A673 (cell line): Measurements from ENCODE around the gene RIIAD1.

Experiments
- EZH2 ChIP-seq: fragments of 200-600 bp; sonication (generic); IDR thresholded peaks from 2 replicates; pipeline ENCODE4 v1.6.1; 2017; ENCODE audit warnings: borderline replicate concordance, low read depth, mild to moderate bottlenecking, mixed read lengths, antibody characterized with exemption, low read length; ENCODE audit not compliant: poor library complexity, severe bottlenecking
- TF ChIP-seq, protein P1 (sequence below): fragments of 300-800, 200-600 bp; sonication (generic); conservative IDR thresholded peaks from 2 replicates; pipeline ENCODE4 v1.5.1; 2017; ENCODE audit warnings: low read depth, mild to moderate bottlenecking, antibody characterized with exemption, low read length, moderate library complexity, mixed read lengths

DNA sequence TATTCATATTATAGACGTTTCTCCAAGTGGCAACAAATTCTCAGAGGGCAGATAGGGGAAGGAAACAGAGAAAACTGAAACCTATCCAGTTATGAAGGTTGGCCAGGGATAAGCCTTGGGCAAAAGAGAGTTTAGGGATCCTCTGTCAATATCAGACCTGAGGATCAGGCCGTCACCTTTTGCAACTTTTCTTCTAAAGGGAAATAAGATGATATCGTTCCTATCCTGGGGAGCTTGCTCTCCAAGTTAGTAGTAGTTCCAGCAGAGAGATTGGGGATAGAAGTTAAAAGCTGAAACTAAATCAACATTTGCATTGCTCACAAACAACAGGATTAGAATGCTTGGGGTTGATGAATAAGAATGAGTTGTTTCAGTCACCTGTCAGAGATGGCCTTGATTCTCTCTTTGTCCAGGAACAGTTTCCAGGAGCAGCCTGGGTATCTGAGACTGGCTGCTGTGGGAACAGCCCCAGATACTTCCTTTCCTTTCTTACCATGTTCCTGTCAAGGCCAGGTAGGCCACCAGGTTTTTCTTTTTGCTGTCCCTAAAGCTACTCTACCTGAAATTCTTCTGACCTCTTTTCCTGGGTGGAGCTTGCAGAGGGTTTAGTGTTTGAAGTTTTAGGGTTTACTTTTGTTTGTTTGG lies 2.5 kb downstream of the RIIAD1 start:
- TF ChIP-seq, protein P1, sequence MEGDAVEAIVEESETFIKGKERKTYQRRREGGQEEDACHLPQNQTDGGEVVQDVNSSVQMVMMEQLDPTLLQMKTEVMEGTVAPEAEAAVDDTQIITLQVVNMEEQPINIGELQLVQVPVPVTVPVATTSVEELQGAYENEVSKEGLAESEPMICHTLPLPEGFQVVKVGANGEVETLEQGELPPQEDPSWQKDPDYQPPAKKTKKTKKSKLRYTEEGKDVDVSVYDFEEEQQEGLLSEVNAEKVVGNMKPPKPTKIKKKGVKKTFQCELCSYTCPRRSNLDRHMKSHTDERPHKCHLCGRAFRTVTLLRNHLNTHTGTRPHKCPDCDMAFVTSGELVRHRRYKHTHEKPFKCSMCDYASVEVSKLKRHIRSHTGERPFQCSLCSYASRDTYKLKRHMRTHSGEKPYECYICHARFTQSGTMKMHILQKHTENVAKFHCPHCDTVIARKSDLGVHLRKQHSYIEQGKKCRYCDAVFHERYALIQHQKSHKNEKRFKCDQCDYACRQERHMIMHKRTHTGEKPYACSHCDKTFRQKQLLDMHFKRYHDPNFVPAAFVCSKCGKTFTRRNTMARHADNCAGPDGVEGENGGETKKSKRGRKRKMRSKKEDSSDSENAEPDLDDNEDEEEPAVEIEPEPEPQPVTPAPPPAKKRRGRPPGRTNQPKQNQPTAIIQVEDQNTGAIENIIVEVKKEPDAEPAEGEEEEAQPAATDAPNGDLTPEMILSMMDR, result no peak
- no peak for TF ChIP-seq EZH2
